ENCODE measurements around the gene HDGFL2.

The HDGFL2 gene

GRCh38 chr19:4472174-4472974 is at the start of gene HDGFL2:
TSS of gene HDGFL2 (plus strand) at chr19:4472297. CDS start at chr19:4472351, 54 bp downstream.
- DNase-seq (ENCODE audit: low read depth): no peak

DNA sequence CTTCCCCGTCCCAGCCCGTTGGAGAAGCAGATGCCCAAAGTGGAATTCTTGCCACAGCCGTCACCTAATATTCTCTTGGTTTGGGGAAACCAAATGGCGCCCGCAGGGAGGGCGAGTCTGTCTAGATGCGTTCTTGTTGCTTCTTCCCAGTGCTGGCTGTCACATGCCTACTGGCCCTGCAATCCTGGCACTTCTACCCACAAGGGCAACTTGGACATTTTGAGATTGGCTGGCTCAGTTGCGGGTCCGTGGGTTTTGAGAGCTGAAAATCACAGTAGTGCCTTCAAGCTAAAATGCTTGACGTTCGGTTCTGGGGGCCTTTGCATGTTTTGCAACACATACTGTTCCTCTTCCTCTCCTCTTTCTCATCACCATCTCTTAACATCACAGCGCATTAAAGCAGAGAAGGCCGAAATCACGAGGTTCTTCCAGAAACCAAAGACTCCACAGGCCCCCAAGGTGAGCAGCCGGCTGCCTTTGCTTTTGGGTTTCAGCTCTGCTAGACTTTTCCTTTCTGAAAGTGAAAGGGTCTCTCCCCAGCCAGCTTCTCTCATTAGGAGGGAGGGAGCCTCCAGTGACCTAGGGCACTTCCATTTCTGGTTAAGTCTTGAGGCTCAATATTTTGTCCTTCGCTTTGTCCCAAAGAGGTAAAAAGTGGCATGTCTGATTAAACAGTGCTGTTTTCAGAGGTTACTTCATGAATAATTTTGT is 48.5 kb upstream of the HDGFL2 start:
- no peak for DNase-seq (ENCODE audit: low read depth)

DNA sequence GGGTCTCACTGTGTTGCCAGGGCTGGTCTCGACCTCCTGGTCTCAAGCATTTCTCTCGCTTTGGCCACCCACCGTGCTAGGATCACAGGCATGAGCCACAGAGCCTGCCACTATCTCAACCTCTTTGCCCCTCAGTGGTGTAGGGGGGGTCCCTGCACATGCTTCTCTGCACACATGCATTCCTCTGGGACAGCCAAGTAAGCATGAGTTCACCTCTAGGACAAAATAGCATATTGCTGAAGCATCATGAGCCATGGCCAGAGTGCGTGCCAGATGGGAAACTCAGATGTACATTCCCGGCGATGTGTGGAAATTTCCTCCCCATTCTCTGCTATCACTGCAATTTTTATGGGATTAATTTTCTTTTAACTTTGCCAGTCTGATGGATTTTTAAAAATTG is 46.6 kb upstream of the HDGFL2 start:
- peak; percentile 36 for DNase-seq (ENCODE audit: low read depth)

- DNase-seq (ENCODE audit: low read depth): no peak
These were observed 43.6 kb upstream of the HDGFL2 start for GRCh38 chr19:4428326-4428975.

DNA sequence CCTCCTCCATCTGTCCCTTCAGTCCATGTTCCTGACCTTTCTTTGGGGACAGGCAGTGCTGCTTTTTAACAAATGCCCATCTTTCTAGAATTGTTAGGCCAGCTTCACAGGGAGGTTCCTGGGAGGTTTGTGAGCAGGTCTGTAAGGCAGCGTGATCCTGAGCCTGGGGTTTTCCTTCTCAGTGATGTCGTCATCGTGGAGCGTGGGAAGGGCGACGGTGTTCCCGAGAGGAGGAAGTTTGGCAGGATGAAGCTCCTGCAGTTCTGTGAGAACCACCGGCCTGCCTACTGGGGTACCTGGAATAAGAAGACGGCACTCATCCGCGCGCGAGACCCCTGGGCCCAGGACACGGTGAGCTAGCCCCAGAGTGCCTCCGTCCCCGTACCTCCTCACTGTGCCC is 42.8 kb upstream of the HDGFL2 start:
- DNase-seq (ENCODE audit: low read depth): no peak

GRCh38 chr19:4429771-4430171 is 42.3 kb upstream of the HDGFL2 start:
- DNase-seq (ENCODE audit: low read depth): no peak

GRCh38 chr19:4430760-4431159 is 41.3 kb upstream of the HDGFL2 start:
- no peak for DNase-seq (ENCODE audit: low read depth)

GRCh38 chr19:4431296-4431695 is 40.8 kb upstream of the HDGFL2 start:
- DNase-seq (ENCODE audit: low read depth): no peak

GRCh38 chr19:4431808-4432674 is 40.1 kb upstream of the HDGFL2 start:
- DNase-seq (ENCODE audit: low read depth): no peak

DNA sequence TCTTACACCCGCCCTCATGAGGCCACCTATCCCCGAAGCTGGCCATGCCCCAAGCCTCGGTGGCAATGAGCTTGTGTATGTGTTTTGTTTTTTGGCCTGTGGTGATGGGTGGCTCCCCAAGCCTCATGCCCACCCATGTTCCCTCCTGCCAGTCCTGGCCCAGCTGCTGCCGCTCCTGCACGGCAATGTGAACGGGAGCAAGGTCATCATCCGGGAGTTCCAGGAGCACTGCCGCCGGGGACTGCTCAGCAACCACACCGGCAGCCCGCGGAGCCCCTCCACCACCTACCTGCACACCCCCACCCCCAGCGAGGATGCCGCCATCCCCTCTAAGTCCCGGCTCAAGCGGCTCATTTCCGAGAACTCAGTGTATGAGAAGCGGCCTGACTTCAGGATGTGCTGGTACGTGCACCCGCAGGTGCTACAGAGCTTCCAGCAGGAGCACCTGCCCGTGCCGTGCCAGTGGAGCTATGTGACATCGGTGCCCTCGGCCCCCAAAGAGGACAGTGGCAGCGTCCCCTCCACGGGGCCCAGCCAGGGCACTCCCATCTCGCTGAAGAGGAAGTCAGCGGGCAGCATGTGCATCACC is 39.1 kb upstream of the HDGFL2 start:
- no peak for DNase-seq (ENCODE audit: low read depth)

- no peak for DNase-seq (ENCODE audit: low read depth)
These were observed 37.7 kb upstream of the HDGFL2 start for GRCh38 chr19:4434391-4434790.

- no peak for DNase-seq (ENCODE audit: low read depth)
These were observed 35.9 kb upstream of the HDGFL2 start for GRCh38 chr19:4436231-4436630.

DNA sequence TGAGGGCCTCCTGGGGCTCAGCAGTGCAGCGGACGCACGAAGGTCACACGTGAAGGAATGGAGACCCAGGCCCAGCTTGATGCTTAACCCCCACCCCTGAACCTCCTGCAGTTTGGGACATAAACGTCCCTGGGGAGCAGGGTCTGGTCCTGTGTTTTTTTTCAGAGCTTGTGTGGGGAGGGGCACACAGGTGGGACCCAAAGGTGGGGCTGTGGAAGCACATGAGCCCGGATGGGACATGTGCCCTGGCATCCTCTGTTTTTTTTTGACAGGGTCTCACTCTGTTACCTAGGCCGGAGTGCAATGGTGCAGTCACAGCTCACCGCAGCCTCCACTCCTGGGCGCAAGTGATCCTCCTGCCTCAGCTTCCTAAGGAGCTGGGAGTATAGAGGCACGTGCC is 35.0 kb upstream of the HDGFL2 start:
- no peak for DNase-seq (ENCODE audit: low read depth)

- no peak for DNase-seq (ENCODE audit: low read depth)
These were observed 32.9 kb upstream of the HDGFL2 start for GRCh38 chr19:4439243-4439642.

DNA sequence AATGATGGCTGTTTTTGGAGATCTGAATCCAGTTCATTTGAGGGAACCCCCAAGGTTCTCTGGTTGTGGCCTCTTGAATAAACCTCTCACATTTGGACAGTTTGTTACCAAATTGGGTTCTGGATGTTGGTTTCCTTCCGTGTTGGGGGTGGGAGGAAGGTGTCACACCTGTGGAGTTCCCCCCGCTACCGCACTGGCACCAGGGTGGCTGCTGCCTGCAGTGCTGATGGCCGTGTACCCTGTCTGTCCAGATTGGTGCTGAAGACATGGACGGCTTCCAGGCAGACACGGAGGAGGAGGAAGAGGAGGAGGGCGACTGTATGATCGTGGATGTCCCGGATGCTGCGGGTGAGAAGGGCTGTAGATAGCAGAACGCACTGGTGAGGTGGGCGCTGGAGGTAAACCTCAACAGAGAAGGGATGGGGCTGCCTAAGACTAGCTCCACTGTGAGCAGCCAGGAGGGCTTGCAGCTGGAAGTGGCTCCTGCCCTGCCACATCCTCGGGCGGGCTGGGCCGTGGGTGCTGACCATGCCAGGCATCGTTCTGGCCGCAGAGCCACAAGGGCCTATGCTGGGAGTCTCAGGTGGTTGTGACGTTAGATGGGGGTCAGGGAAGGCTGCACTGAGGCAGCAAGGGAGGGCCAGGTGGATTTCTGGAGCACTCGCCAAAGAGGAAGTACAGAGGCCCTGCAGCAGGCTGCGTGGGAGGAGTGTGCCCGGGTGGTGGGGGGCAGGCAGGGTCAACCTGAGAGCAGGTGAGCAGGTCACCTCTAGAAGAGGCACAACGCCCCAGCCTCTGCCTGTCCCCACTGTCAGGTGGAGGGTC is 29.9 kb upstream of the HDGFL2 start:
- no peak for DNase-seq (ENCODE audit: low read depth)

DNA sequence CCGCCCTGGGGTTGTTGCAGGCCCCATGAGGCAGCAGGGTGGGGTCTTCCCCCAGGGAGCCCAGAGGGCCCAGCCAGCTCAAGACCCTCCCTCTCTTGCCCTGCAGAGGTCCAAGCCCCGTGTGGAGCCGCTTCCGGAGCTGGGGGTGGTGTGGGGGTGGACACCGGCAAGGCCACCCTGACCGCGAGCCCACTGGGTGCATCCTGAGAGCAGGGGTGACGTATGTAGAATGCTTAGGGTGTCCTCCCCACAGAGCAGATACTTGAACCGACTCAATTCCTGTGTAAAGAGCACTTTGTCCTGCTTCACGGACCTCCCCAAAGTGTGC is 29.3 kb upstream of the HDGFL2 start:
- no peak for DNase-seq (ENCODE audit: low read depth)

DNA sequence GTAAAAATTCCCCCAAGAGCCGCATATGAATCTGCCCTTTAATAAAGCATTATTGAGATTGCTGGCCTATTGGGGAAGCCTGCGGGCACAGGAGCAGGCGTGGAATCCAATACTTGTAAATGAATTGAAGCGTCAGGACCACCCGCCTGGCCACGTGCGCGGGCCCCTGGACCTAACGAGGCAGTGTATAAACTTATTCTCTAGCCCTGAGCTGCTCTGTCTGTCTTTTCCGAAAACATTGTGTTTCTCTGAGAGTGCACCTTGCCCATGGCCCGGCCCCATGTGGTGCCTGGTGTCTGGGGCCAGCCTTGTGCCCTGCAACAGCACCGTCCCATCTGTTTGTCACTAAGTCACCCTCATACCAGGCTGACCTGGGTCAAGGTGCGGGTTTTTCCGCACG is 28.9 kb upstream of the HDGFL2 start:
- no peak for DNase-seq (ENCODE audit: low read depth)

DNA sequence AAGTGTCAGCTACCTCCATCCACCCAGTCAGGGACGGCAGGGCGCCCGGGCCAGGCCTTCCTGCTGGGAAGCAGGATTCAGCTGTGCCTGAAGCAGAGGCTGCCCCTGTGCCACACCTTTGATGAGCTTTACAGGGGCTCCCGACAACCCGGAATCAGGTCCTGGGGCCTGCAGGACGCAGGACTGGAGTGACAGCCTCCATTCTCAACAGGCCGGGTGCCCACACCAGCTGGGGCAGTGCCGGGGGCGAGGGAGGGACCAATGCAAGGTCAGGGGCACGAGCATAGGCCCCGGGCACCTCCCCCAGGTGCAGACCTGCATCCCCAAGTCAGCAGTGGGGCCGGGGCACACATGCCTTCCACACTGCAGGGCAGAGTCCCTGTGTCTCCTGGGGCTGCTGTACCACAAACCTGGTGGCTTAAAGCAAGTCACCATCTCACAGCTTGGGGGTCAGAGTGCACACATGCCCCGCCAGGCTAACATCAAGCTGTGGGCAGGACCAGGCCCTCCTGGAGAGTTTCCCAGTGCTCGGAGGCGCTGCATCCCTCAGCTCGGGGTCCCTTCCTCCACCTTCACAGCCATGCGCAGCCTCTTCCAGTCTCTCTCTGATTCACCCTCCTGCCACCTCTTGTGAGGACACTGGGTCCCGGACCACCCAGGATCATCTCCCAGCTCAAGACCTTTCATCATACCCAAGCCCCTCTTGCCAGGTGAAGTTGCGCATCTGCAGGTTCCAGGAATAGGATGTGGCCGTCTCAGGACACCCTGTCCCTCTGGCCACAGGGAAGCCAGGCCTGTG is 27.9 kb upstream of the HDGFL2 start:
- DNase-seq (ENCODE audit: low read depth): no peak

DNA sequence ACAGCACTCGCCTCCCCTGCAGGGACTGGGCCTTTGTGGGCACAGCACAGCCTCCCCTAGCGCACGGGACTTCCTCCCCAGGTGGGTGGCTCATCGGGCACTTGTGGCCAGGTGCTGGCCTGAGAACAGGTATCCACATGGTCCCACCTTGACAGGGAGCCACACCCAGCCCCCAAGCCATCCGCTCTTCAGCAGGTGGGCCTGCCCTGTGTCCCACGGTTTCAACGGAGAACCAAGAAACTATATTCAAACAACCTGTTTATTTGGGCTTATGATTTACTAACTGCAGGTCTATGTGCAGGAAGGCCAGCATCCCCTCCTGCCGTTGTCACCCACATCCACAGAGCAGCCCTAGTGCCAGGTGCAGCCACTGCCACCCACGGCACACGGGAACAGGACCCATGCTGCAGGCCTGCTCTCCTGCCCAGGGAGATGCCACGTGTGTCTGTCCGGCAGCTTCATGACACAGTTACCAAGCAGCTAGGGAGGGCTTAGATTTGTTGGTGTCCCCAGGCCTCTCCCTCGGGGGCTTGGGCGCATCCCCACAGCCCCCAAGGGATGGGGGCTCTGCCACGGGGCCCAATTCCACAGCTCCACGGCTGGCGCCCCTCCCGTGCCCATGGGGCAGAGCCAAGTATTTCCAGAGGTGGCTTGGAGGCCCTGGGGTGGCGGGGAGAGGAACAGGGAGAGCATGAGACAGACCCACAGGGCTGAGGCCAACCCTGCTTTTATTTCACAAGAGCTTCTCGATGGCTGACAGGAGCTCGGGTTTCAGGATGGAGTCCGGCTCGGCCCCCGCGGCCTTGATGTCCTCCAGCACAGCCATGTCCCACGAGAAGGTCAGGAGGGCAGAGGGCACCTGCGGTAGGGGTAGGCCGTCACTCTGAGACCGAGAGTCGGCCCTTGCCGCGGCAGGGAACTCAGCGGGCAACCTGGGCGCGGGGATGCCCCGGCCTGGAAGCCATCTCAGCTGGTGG is 27.0 kb upstream of the HDGFL2 start:
- DNase-seq (ENCODE audit: low read depth): peak; percentile 69

All from fibroblast of gingiva (primary cell).